GM11168 (cell line): ENCODE measurements around the gene MRPS27.

Experiments
- in situ Hi-C: fragments of 300-500 bp; cut with MboI; formaldehyde crosslinking; loops from one replicate; pipeline ENCODE4 v1.12.0; 2022; ENCODE audit warnings: low sequenced_read_pairs; ENCODE audit not compliant: unreplicated experiment

The MRPS27 gene

DNA sequence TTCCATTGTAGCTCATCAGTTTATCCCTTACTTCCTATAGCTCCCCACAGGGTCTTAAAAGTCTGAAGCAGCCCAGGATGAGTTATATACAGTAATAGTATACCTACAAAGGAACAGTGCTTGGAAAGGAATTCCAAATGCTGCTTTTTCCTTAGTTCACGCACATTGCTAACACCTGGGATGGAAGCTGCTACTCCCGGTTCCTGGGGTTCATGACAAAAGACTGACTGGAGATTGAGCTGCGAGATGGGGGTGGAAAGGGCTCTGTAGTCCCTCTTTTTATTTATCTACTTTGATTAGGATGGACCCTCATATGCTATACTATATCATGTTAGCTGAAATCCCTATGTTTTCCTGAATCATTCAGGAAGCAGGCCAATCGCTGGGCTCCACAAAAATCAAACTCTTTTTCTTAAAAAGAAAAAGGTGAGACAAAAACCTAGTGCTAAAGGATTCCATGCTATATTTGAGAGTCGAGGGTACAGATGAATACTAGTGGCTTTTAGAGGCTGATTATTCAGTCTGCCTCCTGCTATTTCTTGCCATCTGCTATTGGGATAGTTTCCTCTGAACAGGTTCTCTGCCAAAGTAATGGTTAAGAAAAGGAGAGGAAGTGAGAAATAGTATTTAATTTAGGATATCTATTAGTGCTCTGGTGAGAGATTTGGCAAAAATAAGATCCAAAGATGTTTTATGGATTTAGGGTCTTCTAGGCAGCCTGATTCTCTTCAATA lies 81.2 kb downstream of the MRPS27 start:
- in situ Hi-C loops, result no loop called here

DNA sequence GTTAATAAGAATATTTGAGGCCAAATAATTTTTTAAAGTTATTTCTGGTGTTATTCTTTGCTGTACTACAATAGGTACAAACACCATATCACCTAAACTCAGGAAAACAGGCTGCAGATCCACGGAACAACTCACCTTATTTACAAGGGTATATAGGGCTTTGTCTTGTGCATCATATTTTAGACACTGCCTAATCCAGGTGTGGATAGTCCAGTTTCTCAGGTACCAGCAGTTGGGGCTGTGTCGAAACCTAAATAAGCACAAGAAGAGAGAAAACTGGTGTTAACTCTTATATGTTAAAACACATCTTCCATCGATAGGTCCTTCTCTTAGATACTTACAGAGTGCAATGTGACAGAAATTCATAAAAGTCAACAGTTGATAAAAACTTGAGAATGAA lies 82.2 kb downstream of the MRPS27 start:
- in situ Hi-C loops, result no loop called here

DNA sequence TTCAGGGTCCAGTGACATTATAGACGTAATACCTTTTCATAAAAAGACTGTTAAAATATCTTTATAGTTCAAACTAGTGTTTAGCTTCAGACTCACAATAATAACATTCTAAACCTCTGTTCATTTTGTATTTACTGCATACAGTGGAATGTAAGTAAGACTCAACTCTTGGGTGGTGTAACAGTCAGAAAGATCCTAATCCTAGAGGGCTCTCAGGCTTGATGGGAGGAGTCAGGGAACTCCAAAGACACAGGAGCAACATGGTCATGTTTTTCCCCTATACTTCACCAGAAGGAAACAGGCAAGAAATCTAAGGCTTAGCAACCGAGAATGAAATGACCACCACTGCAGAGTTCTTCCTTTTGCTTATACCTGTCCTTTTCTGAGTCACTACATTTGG lies 82.6 kb downstream of the MRPS27 start:
- in situ Hi-C loops, result no loop called here

- in situ Hi-C loops, result no loop called here
These were observed 84.3 kb downstream of the MRPS27 start for GRCh38 chr5:72235725-72236124.

DNA sequence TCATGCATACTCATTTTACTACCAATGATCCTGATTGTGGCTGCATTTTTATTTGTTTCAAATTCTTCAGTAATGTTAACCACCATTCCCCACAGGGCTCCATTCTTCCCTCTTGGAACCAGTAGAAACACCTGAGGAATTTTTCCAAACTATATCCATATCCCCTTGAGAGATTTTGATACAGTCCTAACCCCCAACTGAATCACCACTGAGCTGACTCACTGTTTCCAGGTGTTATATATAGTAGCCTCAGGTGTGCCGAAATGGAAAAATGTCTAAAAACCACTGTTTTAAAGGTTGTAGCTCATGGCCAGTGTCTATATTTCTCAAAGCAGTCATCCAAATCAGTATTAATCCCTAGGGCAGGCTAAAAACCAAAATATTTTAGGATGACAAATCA lies 85.2 kb downstream of the MRPS27 start:
- in situ Hi-C loops, result no loop called here

DNA sequence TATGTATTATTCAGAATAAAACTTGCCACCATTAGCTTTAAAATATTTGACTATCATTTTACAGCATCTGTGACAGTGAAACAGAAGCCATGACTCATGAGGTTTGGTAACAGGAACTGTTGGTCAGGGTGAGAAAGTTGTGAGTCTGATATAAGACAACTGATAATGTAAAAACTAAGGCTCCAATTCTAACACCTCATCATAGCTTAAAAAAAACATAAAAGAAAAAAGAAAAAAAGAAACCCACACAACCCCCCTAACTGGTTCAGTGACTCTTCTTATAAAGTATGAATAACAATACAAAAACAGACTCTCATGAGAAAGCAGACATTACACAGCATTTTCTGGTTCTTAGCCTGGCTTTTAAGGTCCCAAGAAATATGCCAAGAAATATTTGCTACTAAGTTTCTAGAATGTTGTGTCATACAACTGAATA lies 85.8 kb downstream of the MRPS27 start:
- in situ Hi-C loops, result no loop called here

DNA sequence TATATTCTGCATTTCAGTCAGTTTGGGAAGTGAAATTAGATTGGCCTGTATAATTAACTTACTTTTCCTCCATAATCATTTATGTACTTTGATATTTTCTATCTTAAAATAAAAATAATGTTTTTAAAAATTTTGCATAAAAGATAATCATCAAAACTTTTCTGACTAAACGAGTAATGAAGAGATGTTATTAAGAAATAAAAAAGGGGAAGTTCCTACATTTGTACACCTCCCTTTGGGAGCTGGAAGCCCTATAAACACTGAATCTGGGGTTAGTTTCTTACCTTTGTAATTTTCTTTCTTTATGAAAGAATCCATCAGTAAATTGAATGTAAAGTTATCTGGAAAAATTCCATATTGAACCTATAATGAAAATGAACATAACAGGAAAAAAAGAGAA lies 86.2 kb downstream of the MRPS27 start:
- in situ Hi-C loops, result no loop called here

DNA sequence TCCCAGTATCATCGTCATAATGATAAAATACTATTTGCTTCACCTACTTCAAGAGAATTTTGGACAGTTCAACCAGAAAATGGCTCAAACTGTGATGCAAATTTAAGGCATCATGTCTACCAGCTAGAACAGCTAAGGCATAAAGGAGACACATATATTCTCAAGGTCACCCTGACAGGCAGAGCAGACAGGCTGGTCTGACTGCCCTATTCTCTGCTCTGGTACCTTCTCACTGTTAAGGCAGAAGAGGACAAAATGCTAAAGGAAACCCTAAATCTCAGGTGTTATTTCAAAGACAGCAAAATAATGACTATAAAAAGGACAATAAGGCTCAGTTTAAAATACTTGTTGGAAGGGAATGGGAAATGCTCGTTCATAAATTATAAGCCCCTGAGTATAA lies 87.2 kb downstream of the MRPS27 start:
- in situ Hi-C loops, result no loop called here

GRCh38 chr5:72231991-72232703 lies 87.9 kb downstream of the MRPS27 start:
- in situ Hi-C loops, result no loop called here

GRCh38 chr5:72228960-72229359 lies 91.1 kb downstream of the MRPS27 start:
- in situ Hi-C loops, result no loop called here

- in situ Hi-C loops, result no loop called here
These were observed 93.1 kb downstream of the MRPS27 start for GRCh38 chr5:72226950-72227349.

GRCh38 chr5:72225741-72226140 lies 94.3 kb downstream of the MRPS27 start:
- in situ Hi-C loops, result no loop called here

DNA sequence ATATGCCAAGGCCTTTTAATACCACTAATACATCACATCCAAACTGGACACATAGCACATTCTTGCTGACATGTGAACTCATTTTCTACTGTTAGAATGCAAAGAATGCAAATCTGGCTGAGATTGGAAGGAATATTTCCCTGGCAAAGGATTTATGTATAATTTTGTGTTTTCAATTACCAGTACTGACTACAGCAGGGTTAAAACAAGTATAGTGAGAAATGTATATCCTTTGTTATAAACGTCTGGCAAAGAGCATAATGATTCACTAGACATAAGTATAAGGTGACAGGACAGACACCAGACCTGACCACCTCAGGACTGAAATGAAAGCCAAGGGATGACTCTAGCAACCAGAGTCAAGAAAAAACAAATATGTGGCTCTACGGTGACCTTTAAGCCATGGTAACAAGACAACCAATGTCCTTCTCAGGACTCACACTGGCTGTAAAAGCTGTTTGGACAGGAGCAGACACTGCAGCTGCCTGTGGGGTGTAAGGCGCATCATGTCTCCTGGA lies 95.0 kb downstream of the MRPS27 start:
- in situ Hi-C loops, result no loop called here

DNA sequence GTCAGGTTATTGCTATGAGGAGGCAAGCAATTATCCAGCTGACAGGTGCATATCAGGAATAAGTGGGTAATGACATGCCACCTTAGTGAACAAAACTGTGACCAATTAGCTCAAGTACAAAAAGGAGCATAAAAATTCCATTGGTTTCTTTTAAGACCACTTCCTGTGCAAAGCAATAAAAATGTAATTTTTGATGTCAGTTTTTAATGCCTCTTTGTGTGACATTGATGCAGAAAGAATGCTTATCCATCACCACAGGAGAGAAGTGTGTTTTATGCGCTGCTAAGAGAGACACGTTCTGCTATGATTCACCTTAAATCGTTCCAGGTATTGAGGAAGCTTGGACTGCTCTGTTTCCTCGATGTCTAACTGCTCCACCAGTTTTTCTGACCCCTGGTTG lies 96.7 kb downstream of the MRPS27 start:
- in situ Hi-C loops, result no loop called here

DNA sequence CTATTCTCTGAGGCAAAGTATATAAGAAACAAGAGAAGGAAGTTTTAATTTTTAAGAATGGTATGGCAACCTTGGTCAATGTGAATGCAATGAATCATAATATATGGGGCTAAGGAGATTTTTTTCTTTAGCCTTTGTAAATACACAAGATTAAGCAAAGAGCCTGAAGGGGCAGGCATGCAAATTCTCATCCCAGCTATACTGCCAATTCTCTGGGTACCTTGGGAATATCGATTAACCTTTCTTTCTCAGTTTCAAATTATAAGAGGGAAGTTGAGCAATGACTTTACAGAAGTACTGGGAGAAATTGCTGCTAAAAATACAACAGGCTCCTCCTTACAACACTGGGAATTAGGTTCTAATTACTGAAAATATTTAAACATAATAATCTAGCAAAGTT lies 97.5 kb downstream of the MRPS27 start:
- in situ Hi-C loops, result no loop called here

GRCh38 chr5:72221541-72221940 lies 98.5 kb downstream of the MRPS27 start:
- in situ Hi-C loops, result no loop called here

GRCh38 chr5:72221099-72221498 lies 98.9 kb downstream of the MRPS27 start:
- in situ Hi-C loops, result no loop called here

- in situ Hi-C loops, result no loop called here
These were observed 103.3 kb downstream of the MRPS27 start for GRCh38 chr5:72216756-72217155.

- in situ Hi-C loops, result no loop called here
These were observed 105.9 kb downstream of the MRPS27 start for GRCh38 chr5:72214168-72214567.

DNA sequence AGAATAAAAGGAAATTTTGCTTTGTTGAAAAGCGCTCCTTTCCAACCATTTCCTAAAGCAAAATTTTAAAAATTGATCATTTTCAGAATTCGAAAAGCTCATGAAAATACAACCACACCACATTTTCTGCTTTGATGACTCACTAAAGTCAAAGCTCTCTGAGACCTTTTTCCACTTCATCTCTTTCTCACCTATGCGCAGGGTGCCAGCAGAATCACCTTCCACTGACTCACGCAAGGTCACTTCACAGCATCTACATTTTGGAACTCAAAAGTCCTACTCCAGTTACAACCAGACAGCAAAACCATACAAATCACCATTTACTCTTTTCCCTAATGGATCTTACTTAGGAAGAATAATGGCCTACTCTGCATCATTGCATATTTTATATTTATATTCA lies 106.6 kb downstream of the MRPS27 start:
- in situ Hi-C loops, result no loop called here

- in situ Hi-C loops, result no loop called here
These were observed 107.9 kb downstream of the MRPS27 start for GRCh38 chr5:72212171-72212570.
